A549 (cell line): ENCODE measurements around the gene FOLR1. TPM values are rescaled to one million over a fixed set of nuclear protein-coding genes. Genes with fewer than 3 reads are reported as not detected.
"Not testable (repeated sequence)": the region's sequence is repeated elsewhere in the genome, so short reads cannot be mapped to it uniquely, and the experiment has no call there.

ENCODE experiments used
- ATAC-seq, 2 experiments: fragments of 200-7000 bp in 1 of 2; fragments of >200 bp in 1 of 2; cut with Nextera tagmentation in 1 of 2; cut with Tn5 transposase in 1 of 2; 3 replicates each; pipeline versions ENCODE4 v1.8.0 to v1.9.1; 2018 to 2020; ENCODE audit warnings: mild to moderate bottlenecking in 1 of 2, moderate library complexity in 1 of 2
- CTCF ChIA-PET: fragments of 300-600 bp; sonication (Branson Sonifier 250); formaldehyde crosslinking; extraction: SDS; loops from one replicate; lab custom pipeline; 2021; ENCODE audit warnings: antibody characterized with exemption, inconsistent platforms; lab: Yijun Ruan, JAX
- POLR2A ChIA-PET: fragments of 350-600 bp; formaldehyde crosslinking; extraction: SDS; loops from one replicate; lab custom pipeline; 2021; ENCODE audit warnings: antibody characterized with exemption, inconsistent platforms; lab: Yijun Ruan, JAX
- DNase-seq, 2 experiments: peaks; one replicate each; pipeline versions ENCODE4 v3.0.0 to v3.0.0-alpha.2; 2011 to 2016; ENCODE audit warnings: low read depth in 1 of 2, low spot score in 1 of 2
- FAIRE-seq: peaks from 2 replicates; lab custom pipeline; 2011; peaks lifted over from hg19 to GRCh38; lab: Jason Lieb, UNC
- H3K27ac ChIP-seq, 2 experiments: fragments of >200 bp; sonication (Bioruptor Twin); formaldehyde crosslinking; 3 replicates each; pipeline ENCODE4 v1.5.1; 2016 to 2017
- H3K4me1 ChIP-seq: fragments of >200 bp; sonication (Bioruptor Twin); formaldehyde crosslinking; 3 replicates; pipeline ENCODE4 v1.6.1; 2016
- H3K4me2 ChIP-seq: fragments of >200 bp; sonication (Bioruptor Twin); formaldehyde crosslinking; 3 replicates; pipeline ENCODE4 v1.6.1; 2016
- H3K4me3 ChIP-seq: fragments of >200 bp; sonication (Bioruptor Twin); formaldehyde crosslinking; 3 replicates; pipeline ENCODE4 v1.5.1; 2016
- H3K9me3 ChIP-seq: fragments of >200 bp; sonication (Bioruptor Twin); formaldehyde crosslinking; 3 replicates; pipeline ENCODE4 v1.6.1; 2016
- CBX8 ChIP-seq: fragments of 200-600 bp; sonication (generic); IDR thresholded peaks from 2 replicates; pipeline ENCODE4 v1.6.1; 2016
- CEBPB ChIP-seq, 2 experiments: fragments of >200 bp in 1 of 2; sonication (Bioruptor Twin) in 1 of 2; formaldehyde crosslinking in 1 of 2; IDR thresholded peaks; 2 replicates each; pipeline ENCODE4 v1.6.1; 2012 to 2016
- EHMT2 ChIP-seq: fragments of 200-600 bp; sonication (generic); IDR thresholded peaks from 2 replicates; pipeline ENCODE4 v1.6.1; 2016; ENCODE audit warnings: antibody characterized with exemption, low read depth, mild to moderate bottlenecking, moderate library complexity
- HEYL ChIP-seq: fragments of 250-450 bp; sonication (Bioruptor Pico); IDR thresholded peaks from 2 replicates; pipeline ENCODE4 v1.8.0; 2021; ENCODE audit warnings: mild to moderate bottlenecking, moderate library complexity
- HOXA7 ChIP-seq: fragments of 250-450 bp; sonication (Bioruptor Pico); IDR thresholded peaks from 2 replicates; pipeline ENCODE4 v1.5.0; 2020; ENCODE audit warnings: mild to moderate bottlenecking, moderate library complexity
- MYC ChIP-seq: IDR thresholded peaks from 2 replicates; pipeline ENCODE4 v1.6.1; 2012; ENCODE audit warnings: mild to moderate bottlenecking, inconsistent platforms, low read length, improper control_type of control experiment, borderline replicate concordance
- NR3C1 ChIP-seq: fragments of >200 bp; sonication (Bioruptor Twin); formaldehyde crosslinking; IDR thresholded peaks from 3 replicates; pipeline ENCODE4 v1.6.1; 2017
- PHF8 ChIP-seq: fragments of 200-600 bp; sonication (generic); IDR thresholded peaks from 2 replicates; pipeline ENCODE4 v1.6.1; 2016; ENCODE audit warnings: low read depth, mild to moderate bottlenecking, antibody characterized with exemption, moderate library complexity, borderline replicate concordance
- POLR2AphosphoS2 ChIP-seq: conservative IDR thresholded peaks from 2 replicates; pipeline ENCODE4 v1.6.1; 2012; ENCODE audit warnings: low read length, improper control_type of control experiment, inconsistent platforms
- RCOR1 ChIP-seq: fragments of 150-350 bp; IDR thresholded peaks from 2 replicates; pipeline ENCODE4 v1.6.1; 2014; ENCODE audit warnings: antibody characterized with exemption, low read length, low read depth
- RFX5 ChIP-seq: fragments of 450-650 bp; IDR thresholded peaks from 2 replicates; pipeline ENCODE4 v1.7.1; 2014; ENCODE audit warnings: antibody characterized with exemption, mild to moderate bottlenecking, moderate library complexity
- SREBF2 ChIP-seq: fragments of 450-650 bp; IDR thresholded peaks from 2 replicates; pipeline ENCODE4 v1.6.1; 2014; ENCODE audit warnings: mild to moderate bottlenecking, moderate library complexity
- ZC3H11A ChIP-seq: fragments of 450-650 bp; IDR thresholded peaks from 2 replicates; pipeline ENCODE4 v1.6.1; 2014; ENCODE audit warnings: antibody characterized with exemption, mild to moderate bottlenecking
- WGBS: methylation state at CpG from one replicate; pipeline ENCODE4 v1.1.6; 2017; ENCODE audit errors: missing lambda C conversion rate; 5-methylcytosine and 5-hydroxymethylcytosine counted together
- polyA plus RNA-seq, 4 experiments: library from polyadenylated mRNA; depleted of rRNA in 3 of 4; stranded (reverse); fragments of >200 nt; fragmentation: RNase III in 1 of 4; extraction: RNeasy Plus Mini Kit Qiagen cat#74134 plus additional on column Dnase treatment in 1 of 4; gene quantifications; 2 replicates in 3 of 4; 3 replicates in 1 of 4; pipeline ENCODE4 v1.2.3, GENCODE V29; 2011 to 2017
- TF ChIP-seq, protein P1 (sequence below): fragments of >200 bp; sonication (Bioruptor Twin); formaldehyde crosslinking; IDR thresholded peaks from 3 replicates; pipeline ENCODE4 v1.6.1; 2016
- TF ChIP-seq, protein P2 (sequence below): fragments of >200 bp; sonication (Bioruptor Twin); formaldehyde crosslinking; IDR thresholded peaks from 3 replicates; pipeline ENCODE4 v1.5.1; 2016
- TF ChIP-seq, protein P3 (sequence below): fragments of 450-650 bp; IDR thresholded peaks from 2 replicates; pipeline ENCODE4 v1.6.1; 2014; ENCODE audit warnings: antibody characterized with exemption

The FOLR1 gene
- polyA plus RNA-seq, 2 of the 4 experiments (the other 2 are of a cell fraction) = 0.08 to 0.22 TPM

DNA sequence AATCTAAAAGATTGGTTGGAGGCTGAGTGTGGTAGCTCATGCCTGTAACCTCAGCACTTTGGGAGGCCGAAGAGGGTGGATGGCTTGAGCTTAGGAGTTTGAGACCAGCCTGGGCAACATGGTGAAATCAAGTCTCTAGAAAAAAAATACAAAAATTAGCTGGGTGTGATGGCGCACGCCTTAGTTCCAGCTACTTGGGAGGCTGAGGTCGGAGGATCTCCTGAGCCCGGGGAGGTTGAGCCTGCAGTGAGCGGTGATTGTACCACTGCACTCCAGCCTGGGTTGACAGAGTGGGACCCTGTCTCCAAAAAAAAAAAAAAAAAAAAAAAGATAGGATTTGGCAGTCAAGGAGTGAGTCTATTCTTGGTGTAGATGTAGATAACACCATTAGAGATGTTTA, 10.6 kb downstream of the FOLR1 start:
- no peak overlapping the region for H3K27ac ChIP-seq
- FAIRE-seq = no peak
- TF ChIP-seq CBX8 (no peak), HEYL (CRISPR knock-in tag) (no peak), SREBF2 (no peak), CEBPB (IDR thresholded peaks at IDR 0.05) (no peak), POLR2AphosphoS2 (no peak), PHF8 (no peak), RCOR1 (no peak)
- TF ChIP-seq, protein P1, sequence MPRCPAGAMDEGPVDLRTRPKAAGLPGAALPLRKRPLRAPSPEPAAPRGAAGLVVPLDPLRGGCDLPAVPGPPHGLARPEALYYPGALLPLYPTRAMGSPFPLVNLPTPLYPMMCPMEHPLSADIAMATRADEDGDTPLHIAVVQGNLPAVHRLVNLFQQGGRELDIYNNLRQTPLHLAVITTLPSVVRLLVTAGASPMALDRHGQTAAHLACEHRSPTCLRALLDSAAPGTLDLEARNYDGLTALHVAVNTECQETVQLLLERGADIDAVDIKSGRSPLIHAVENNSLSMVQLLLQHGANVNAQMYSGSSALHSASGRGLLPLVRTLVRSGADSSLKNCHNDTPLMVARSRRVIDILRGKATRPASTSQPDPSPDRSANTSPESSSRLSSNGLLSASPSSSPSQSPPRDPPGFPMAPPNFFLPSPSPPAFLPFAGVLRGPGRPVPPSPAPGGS = no peak
- TF ChIP-seq, all 56 proteins: peak for 0
- CTCF ChIA-PET = interaction anchor here (0.5 to 2.0 kb wide), 2 partner anchors 19 to 35 kb away, joined by 3 to 6 read pairs; no protein-coding TSS in a partner anchor
- no peaks in the 10 kb centered on the region for H3K4me1 ChIP-seq
- H3K4me2 ChIP-seq = no peak overlapping the region
- no peak for DNase-seq
- POLR2A ChIA-PET = no interaction called here
- H3K9me3 ChIP-seq = no peaks in the 10 kb centered on the region
- no peak overlapping the region for H3K4me3 ChIP-seq
- WGBS = 92% methylated on average over 6 of the region's 6 CpGs
- no peak for ATAC-seq

DNA sequence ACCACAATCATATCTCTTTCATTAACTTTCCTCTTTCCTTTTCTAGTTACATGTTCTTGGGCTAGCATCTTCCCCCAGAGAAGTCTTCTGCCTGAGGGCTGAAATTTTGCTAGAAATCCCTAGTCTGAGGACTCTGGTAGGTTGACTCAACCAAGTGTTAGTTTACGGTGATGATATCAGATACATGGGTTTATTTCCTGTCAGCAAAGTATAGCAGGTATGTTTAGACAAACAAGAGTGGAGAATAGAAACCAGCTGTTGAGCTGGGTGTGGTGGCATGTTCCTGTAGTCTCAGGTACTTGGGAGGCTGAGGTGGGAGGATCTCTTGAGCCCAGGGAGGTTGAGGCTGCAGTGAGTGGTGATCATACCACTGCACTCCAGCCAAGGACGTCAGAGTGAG, 11.2 kb downstream of the FOLR1 start:
- no peak for ATAC-seq
- Histone ChIP-seq H3K27ac (no peak overlapping the region), H3K9me3 (no peaks in the 10 kb centered on the region), H3K4me2 (no peak overlapping the region), H3K4me3 (no peak overlapping the region), H3K4me1 (no peaks in the 10 kb centered on the region)
- 48% methylated on average over 2 of the region's 2 CpGs for WGBS
- POLR2A ChIA-PET = no interaction called here
- DNase-seq = no peak
- FAIRE-seq = no peak
- CTCF ChIA-PET = interaction anchor here (2.0 kb wide), 1 partner anchor 20 kb away, joined by 6 read pairs; no protein-coding TSS in a partner anchor
- TF ChIP-seq ZC3H11A (no peak), RFX5 (no peak)

DNA sequence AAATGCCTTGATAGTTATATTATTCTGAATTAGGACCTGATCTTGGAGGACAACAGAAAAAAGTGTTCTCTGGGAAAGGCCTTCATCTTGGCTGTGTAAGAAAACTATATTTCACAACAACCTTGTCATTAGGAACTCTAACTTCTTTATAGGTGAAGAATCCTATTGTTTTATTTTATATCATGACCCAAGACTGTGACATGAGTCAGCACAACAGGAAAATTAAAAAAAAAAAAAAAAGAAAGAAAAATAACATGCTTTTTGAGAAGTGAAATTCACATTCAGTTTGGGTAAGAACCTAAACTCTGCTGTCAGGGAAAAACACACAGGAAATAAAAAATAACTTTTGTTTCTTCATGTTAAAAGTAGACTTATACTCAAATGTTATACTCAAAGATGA, 12.9 kb downstream of the FOLR1 start:
- no peak overlapping the region for H3K27ac ChIP-seq
- POLR2A ChIA-PET = no interaction called here
- TF ChIP-seq, protein P2, sequence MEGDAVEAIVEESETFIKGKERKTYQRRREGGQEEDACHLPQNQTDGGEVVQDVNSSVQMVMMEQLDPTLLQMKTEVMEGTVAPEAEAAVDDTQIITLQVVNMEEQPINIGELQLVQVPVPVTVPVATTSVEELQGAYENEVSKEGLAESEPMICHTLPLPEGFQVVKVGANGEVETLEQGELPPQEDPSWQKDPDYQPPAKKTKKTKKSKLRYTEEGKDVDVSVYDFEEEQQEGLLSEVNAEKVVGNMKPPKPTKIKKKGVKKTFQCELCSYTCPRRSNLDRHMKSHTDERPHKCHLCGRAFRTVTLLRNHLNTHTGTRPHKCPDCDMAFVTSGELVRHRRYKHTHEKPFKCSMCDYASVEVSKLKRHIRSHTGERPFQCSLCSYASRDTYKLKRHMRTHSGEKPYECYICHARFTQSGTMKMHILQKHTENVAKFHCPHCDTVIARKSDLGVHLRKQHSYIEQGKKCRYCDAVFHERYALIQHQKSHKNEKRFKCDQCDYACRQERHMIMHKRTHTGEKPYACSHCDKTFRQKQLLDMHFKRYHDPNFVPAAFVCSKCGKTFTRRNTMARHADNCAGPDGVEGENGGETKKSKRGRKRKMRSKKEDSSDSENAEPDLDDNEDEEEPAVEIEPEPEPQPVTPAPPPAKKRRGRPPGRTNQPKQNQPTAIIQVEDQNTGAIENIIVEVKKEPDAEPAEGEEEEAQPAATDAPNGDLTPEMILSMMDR = no peak
- TF ChIP-seq EHMT2 = no peak
- TF ChIP-seq, protein P3, sequence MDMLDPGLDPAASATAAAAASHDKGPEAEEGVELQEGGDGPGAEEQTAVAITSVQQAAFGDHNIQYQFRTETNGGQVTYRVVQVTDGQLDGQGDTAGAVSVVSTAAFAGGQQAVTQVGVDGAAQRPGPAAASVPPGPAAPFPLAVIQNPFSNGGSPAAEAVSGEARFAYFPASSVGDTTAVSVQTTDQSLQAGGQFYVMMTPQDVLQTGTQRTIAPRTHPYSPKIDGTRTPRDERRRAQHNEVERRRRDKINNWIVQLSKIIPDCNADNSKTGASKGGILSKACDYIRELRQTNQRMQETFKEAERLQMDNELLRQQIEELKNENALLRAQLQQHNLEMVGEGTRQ = no peak
- no peak for TF ChIP-seq RFX5
- TF ChIP-seq MYC = no peak
- TF ChIP-seq NR3C1 = no peak
- no peak for TF ChIP-seq RCOR1
- TF ChIP-seq HOXA7 (CRISPR knock-in tag) = no peak
- TF ChIP-seq, all 56 proteins: peak for 0
- no peak overlapping the region for H3K4me2 ChIP-seq
- CTCF ChIA-PET = interaction anchor here (0.6 to 1.1 kb wide), 5 partner anchors 15 to 387 kb away, joined by 3 to 4 read pairs (median 3); no protein-coding TSS in a partner anchor
- H3K4me1 ChIP-seq = no peaks in the 10 kb centered on the region
- no peak for ATAC-seq
- H3K9me3 ChIP-seq = peaks cover 6% of the 10 kb centered on the region; the same call in 1 of the 3 replicates
- no peak overlapping the region for H3K4me3 ChIP-seq
- DNase-seq = no peak
- FAIRE-seq = no peak

DNA sequence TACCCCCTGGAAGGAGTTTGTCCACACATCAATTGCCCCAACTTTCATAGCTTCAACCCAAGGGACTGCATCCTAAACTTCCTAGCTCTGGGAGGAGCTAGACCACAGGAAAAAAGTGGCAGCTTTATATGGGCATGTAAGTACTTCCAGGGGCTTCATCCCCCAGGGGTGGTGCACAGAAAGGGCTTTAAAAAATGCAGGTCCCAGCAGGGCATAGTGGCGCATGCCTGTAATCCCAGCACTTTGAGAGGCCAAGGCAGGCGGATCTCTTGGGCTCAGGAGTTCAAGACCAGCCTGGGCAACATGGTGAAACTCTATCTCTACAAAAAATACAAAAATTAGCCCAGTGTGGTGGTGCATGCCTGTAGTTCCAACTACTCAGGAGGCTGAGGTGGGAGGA, 14.9 kb downstream of the FOLR1 start:
- ATAC-seq, H3K4me3 ChIP-seq, FAIRE-seq, H3K4me2 ChIP-seq, DNase-seq, H3K27ac ChIP-seq, POLR2A ChIA-PET, H3K4me1 ChIP-seq: not testable (repeated sequence)
- H3K9me3 ChIP-seq = peaks cover 13% of the 10 kb centered on the region; the same call in 1 of the 3 replicates
- CTCF ChIA-PET = interaction anchor here (0.7 to 2.1 kb wide), 5 partner anchors 16 to 161 kb away, joined by 3 to 11 read pairs (median 3); no protein-coding TSS in a partner anchor
- 73% methylated on average over 2 of the region's 2 CpGs for WGBS
